ENCODE measurements around the gene RFTN2.

DNA sequence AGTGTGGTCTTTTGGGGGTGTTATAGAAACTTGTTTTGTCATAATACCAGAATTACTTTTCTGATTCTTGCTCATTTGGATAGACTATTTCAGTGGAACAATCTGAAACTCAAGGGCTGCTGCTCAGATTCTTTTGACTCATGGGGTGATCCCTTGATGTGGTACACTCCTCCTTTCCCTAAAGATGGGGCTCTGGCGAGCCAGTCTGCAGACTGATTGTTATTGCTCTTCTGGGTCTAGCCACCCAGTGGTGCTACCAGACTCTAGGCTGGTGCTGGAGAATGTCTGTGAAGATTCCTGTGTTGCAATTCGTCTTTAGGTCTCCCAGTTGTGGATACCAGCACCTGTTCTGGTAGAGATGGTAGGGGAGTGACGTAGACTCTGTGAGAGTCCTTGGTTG, 25.6 kb upstream of the RFTN2 start:
- TF ChIP-seq POLR2AphosphoS5 (IDR thresholded peaks at IDR 0.05) (no peak), EP300 (IDR thresholded peaks at IDR 0.05; ENCODE audit: low read depth) (no peak)
- TF ChIP-seq, protein P1, sequence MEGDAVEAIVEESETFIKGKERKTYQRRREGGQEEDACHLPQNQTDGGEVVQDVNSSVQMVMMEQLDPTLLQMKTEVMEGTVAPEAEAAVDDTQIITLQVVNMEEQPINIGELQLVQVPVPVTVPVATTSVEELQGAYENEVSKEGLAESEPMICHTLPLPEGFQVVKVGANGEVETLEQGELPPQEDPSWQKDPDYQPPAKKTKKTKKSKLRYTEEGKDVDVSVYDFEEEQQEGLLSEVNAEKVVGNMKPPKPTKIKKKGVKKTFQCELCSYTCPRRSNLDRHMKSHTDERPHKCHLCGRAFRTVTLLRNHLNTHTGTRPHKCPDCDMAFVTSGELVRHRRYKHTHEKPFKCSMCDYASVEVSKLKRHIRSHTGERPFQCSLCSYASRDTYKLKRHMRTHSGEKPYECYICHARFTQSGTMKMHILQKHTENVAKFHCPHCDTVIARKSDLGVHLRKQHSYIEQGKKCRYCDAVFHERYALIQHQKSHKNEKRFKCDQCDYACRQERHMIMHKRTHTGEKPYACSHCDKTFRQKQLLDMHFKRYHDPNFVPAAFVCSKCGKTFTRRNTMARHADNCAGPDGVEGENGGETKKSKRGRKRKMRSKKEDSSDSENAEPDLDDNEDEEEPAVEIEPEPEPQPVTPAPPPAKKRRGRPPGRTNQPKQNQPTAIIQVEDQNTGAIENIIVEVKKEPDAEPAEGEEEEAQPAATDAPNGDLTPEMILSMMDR (IDR thresholded peaks at IDR 0.05) = no peak
